D341Med (cell line): ENCODE data around the gene AGAP1.

Source experiments
- DNase-seq: peaks from one replicate; pipeline ENCODE4 v3.0.0; 2012; ENCODE audit warnings: low spot score

Gene AGAP1

DNA sequence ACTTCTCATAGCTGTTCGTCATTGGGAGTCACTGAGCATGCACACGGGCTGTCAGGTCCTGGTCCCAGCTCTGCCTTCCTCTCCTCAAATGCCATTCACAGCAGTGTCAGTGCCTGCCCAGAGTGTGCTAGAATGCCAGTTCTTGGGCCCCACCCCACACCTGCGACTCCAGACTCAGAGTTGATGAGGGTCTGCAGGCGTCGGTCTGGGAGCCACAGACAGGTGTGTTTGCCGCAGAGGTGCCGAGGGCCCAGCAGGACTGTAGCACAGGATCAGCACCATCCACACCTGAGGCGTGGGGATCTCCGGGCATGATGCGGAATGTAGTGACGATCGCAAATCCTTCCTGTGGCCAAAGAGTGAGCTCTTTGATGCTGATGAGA is 56.5 kb downstream of the AGAP1 start:
- DNase-seq, result no peak

DNA sequence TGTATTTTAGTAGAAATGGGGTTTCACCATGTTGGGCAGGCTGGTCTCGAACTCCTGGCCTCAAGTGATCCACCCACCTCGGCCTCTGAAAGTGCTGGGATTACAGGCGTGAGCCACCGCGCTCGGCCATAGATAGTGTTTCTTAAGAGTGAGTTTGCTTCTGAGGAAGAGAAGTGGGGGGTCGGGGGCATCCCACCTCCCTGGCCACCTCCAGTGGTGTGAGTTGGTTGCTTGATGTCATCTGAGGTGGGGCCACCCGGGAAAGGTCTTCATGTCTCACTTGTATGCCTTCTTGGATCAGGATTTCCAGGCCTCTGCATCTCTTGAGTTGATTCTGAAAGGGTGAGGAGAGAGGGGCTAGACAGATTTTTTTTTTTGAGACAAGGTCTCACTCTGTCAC is 57.1 kb downstream of the AGAP1 start:
- no peak for DNase-seq

DNA sequence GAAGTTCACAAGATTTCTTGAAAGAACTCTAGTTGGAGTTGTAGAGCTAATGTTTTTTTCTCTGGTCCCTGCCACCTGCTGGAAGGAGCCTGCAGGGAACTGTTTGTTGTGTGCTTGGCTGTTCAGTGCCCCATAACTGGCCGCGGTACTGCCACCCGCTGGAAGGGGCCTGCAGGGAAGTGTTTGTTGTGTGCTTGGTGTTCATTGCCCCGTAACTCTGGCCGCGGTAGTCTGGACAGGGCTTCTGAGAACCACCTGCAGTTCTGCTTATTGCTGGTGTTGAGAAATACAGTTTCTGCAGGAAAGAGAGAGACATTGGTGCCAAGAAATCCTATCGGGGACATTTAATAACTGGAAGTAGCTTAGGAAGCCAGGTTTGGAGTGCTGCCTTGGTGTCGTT is 58.1 kb downstream of the AGAP1 start:
- DNase-seq, result peak; percentile 85

DNA sequence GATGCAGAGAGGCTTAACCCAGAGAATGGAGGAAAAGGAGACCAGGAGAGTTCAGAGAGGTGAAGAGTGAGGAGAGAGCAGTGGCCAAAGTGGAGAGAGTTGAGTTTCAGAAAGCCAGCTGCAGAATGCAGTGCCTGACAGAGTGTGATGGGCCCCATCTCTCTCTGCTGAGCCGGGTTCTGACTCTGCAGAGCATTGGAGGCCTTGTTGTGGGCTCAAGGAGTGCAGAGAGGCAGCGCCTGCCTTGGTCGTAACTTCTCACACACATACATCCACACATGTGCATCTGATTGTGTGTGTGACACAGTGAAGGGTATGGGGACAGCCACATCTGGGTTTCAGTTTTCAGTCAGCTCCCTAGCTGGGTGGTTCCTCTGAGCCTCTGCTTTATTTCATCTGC is 58.8 kb downstream of the AGAP1 start:
- DNase-seq, result no peak

DNA sequence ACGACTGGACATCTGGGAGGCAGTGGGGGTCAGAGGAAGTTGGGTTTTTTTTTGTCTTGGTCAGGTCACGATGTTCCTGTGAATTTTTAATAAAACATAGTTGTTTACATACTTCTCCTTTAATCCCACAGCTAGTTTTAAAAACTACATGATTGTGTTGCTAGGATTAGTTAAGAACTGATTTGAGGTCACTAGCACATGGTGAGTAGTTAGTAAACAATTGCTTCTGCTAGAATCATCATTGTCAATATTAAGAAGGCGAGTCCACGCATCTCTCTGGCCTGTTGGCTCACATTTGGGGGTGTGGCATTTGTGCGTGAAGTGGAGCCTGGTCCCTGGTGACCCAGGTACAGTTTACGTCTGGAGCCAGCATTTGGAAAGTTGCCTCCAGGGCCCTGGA is 59.4 kb downstream of the AGAP1 start:
- no peak for DNase-seq

DNA sequence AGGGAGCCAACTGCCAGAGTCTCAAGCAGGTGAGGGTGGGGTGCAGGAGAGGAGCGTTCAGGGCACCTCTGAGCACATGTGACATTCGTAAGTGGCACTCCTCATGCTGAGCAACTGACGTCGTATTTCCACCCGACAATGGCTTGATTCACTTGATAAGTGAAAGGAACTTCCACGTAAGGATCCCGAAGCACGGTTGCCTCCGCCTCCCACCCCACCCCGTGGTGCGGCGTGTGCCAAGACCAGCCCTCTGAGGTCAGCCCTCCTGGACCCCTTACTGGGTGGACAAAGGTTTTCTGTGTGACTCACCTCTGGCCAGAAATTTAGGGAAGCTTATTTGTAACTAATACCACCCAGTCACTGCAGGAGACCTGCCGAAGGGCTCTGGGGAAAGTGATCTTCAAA is 59.9 kb downstream of the AGAP1 start:
- no peak for DNase-seq

DNA sequence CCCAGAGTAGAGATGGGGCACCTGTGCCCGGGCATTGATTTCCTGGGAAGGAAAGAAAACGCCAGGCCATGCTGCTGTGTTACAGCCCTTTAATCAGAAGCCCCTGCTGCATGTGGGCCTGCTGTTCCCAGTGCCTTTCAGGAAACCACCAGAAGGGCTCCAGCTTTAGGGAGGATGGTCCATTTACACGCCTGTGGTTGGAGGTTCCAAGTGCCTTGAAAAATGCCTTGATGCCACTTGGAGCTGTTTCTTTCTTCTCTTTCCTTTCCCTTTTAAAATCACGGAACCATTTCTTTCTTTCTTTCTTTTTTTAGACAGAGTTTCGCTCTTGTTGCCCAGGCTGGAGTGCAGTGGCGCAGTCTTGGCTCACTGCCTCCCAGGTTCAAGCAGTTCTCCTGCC is 60.5 kb downstream of the AGAP1 start:
- DNase-seq, result no peak

DNA sequence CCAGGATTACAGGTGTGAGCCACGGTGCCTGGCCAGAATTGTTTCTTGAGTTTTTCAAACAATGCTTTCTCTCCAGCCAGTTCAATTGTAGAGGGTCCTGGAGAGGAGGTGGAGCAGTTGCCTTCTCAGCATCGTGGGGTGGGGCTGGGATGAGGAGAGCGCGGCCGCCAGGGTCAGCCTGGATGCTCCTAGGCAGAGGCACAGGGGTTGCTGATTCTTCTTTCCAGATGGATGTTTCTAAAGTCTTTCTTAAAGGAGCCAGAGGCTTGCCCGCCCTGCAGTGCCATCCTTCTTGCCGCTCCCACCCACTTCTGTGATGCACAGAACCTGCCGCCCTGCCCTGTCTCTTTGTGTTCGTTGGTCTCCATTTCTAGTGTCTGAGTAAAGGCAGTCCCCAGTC is 61.1 kb downstream of the AGAP1 start:
- no peak for DNase-seq

DNA sequence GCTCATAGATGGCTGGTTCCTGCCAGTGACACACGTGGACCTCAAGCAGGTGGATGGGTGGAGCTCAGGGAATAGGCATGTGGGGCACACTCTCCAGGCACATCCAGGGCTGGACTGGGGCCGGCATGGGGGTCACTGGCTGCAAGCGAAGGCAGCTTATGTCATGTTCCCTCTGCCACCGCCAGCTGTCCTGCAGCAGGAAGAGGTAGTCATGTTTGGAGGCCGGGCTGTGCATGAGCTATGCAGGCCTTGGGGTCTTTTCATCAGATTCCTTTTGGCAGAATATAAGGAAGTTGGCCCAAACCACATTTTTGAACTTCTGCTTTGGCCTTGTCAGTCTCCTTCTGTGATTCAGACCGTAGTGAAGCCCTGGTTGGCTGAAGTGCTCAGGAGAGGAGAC is 61.5 kb downstream of the AGAP1 start:
- DNase-seq, result no peak

DNA sequence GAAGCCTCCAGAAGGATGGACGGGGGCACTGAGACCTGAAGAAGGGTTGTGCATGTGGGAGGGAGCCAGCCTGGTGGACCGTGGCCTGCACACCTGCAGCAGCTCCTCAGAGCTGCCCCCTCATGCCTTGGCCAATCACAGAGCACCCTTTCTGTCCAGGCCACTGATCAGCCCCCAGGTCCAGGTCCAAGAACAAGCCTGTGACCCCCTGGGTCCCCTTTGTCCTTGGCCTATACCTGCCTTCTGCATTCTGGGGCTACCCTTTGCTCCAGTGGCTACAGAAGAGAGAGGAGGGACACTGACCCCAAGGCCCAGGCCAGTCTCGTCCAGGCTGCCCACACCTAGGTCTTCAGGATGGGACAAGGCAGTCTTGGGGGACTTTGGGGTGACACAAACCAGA is 62.2 kb downstream of the AGAP1 start:
- DNase-seq, result no peak

DNA sequence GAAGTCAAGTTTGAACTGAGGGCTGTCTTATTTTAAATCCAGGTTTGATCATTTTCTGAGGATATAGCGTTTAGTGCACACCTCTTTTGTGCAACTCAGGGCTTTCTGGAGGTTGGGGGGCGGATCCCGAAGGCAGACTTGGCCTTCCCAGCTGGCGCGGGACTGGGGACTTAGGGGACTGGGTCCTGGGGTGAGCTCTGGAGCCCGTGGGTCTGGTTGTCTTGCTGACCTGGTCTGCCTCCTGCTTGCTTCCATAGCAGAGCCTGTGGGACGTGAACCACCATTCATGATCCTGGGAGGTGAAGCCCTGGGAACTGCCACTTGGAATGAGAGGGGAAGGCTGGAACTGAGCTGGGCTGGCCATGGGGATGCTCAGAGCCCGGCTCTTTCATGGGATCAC is 63.1 kb downstream of the AGAP1 start:
- no peak for DNase-seq

DNA sequence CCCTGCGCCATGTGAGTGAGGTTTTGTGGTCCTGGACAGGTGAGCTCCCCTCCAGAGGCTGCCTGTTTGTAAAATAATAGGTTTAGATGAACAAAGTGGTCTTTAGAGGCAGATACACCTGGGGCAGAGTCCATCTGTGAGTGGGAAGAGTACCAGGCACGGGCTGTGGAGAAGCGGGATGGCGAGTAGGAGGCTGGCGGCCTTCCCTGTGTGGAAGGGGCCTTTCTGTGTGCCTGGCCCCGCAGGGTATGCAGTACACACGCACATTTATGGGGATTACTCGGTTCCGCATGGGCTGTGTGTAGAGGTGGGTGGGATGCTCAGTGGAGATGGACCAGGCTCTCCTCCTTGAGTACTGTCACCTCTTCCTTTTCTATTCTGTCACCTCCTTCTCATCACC is 64.1 kb downstream of the AGAP1 start:
- no peak for DNase-seq

DNA sequence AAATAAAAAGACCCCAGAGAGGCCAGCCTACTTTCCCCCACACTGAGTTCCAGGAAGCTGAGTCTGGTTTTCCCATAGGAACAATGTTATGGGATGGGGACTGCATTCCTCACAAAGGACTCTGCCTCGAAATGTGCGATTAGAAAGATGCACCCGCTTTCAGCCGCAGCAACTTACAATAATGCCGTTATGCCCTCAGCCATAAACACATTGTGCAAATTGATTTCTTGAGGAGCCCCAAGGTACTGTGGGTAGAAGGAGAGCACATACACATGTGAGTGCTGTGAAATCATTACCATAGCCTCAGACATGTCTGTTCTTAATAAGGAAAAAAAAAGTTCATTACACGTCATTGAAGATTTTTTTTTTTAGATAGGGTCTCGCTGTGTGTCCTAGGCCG is 64.7 kb downstream of the AGAP1 start:
- no peak for DNase-seq

DNA sequence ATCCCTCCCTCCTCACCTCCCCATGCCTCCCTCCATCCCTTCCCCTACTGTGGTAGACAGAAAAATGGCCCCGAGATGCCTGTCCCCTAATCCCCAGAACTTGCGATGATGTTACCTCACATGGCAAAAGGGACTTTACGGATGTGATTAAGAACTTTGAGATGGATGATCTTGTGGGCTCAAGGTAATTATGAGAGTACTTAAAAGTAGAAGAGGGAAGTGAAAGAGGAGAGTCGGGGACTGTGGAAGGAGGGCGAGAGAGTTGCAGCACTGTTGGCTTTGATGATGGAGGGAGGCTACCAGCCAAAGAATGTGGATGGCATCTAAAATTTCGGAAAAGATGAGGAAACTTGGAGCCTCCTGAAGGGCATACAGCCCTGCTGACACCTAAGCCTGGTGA is 66.5 kb downstream of the AGAP1 start:
- DNase-seq, result no peak

DNA sequence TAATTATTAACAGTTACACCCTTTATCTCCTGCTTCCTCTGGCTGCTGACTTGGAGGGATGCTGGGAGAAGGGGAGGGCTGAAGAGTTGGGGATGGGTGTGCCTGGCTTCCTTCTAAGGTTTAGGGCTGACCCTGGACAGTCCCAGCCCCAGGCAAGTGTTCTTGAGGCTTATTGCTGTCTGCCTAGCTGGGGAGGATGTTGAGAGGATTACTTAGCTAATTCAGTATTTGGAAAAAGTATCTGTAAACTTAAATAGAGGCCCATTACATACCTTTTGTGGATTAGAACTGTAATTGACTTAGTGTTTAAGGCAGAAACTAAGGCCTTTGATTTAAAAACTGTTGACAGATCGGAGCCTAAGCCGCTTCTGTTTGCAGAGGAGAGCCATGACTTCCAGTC is 67.6 kb downstream of the AGAP1 start:
- DNase-seq, result peak; percentile 44

DNA sequence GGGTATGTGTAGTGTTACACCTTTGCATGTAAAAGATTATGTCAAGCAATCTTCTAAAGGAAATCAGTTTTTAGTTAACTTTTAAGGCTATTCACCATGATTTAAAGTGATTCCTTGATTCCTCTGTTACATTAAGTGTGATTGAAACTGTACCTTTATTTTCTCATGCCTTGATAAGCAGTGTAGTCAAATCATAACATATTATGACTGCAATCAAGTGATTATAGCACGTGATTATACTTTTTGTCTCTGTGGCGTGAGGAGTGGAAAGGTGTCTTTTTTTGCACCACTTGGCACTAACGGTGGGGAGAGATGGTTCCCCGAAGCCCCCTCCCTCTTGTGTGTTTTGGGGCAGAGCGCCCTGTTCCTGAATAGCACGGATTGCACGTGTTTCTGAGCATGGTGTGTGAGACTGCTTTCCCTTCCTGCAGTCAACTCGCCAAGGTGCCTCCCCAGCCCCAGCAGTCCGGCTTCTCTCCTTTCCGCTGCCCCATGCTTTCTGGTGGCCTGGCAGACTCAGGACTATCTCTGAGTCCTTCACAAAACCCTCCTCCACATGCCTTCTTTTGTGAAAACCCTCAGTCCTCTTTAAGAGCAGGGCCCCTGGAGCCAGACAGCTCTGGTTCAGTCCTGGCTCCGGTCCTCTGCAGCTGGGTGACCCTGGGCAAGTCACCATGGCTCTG is 68.4 kb downstream of the AGAP1 start:
- no peak for DNase-seq

DNA sequence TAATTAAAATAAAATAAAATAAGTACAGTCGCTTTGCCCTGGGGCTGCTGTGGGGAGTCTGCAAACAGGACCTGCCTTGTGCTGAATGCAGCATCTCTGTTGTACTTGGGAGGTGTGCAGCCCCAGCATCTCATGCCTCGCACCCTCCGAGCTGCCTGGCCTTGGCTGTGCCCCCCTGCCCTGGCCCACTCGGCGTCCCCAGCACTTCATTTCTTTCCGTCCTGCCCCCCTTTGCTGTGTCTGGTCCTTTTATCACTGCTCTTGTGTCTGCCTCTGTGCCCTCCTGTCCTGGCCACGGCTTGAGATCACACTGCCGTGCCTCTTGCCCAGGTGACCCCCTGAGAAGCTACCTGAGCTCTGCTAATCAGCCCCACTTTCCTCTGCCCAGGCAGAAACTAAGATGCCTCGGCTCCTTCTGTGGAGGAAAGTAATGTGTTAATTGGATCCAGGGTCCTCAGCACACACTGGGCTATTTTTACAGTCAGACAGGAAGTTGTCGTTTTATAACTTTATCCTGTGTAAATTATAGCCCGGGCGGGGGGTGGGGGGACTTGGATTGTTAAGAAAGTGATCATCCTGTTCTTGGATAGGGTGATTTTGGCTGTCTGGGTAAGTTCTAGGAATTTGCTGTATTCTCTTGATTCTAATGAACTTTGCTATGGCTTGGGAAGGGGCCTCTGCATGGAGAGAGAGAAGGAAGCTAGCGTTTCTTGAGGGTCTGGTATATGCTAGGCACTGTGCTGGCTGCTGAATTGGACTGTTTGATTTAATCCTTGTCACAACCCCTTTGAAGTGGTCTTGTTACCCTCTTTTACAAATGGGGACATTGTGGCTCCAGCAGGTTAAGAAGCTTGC is 69.4 kb downstream of the AGAP1 start:
- no peak for DNase-seq

DNA sequence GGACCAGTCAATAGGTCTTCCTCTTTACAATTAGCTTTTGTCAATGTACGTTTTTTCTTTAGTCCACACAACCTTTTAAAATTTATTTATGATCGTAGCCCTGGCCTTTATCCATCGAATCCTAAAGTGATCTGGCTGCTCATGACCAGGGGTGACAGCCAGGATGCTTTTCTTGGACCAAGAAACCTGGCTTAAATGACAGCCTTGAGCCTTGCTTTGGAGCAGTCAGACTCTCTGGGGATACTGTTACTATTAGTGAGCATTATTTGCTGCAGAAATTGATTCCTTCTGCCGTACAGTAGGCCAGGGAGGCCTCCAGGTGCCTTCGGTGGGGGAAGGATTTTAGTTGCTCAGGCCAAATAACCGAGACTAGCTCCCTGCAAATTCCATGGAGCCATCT is 70.2 kb downstream of the AGAP1 start:
- no peak for DNase-seq

DNA sequence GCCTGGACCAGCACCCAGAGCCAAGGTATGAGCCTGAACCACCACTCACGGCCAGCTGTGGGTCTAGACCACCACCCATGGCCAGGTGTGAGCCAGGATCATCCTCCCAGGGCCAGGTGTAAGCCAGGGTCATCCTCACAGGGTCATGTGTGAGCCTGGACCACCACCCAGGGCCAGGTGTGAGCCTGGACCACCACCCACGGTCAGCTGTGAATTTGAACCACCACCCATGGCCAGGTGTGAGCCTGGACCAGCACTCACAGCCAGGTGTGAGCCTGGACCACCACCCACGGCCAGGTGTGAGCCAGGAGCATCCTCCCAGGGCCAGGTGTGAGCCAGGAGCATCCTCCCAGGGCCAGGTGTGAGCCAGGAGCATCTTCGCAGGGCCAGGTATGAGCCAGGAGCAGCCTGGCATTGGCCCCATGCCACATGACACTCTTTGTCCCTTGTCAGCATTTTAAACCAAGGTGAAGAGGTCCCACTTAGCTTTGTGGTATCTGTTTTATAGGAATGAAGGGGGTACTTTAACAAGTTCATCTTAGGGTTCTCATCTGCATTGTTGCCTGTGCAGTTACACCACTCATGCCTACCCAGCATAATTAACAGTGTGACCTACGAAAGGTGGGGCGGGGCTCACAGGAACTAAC is 71.2 kb downstream of the AGAP1 start:
- no peak for DNase-seq

DNA sequence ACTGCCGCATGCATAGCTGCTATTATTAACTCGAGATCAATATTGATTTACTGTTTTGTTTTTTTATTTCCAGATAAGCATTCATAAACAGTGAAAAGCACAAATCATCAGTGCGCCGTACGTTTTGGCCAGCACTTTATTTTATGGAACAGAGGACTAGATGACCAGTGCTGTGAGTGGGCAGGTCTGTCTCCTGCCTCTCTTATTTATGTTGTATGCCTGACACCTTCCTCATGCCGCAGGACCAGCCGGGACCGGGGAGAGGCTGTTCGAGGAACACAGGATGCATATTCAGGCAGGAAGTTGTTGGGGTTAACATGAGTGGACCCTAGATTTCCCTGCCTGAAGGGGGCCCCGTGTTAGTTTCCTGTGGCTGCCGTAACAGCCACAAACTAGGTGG is 72.6 kb downstream of the AGAP1 start:
- no peak for DNase-seq

DNA sequence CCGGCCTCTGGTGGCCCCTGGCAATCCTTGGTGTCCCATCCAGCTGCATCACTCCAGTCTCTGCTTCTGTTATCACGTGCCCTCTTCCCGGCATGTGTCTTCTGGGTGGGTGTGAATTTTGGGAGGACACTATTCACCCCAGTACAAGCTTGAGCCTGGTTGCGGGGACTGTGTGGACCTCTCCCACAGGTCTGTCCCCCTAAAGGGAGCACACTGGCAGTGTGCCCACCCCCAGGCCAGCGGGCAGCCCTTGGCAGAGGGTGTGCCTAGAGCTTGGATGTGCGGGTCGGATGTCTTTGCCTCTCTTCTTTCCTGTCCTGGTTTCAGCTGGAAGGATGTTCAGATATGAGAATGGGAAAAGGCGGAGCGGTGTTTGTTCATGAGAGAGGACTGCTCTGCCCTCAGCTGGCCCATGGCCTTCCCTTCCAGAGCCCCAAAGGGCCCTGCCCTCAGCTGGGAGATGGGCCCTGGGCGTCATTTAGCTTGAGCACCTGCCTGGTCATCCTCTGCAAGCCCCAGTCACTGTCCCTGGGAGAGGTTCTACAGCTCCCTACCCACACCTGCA is 73.2 kb downstream of the AGAP1 start:
- no peak for DNase-seq

DNA sequence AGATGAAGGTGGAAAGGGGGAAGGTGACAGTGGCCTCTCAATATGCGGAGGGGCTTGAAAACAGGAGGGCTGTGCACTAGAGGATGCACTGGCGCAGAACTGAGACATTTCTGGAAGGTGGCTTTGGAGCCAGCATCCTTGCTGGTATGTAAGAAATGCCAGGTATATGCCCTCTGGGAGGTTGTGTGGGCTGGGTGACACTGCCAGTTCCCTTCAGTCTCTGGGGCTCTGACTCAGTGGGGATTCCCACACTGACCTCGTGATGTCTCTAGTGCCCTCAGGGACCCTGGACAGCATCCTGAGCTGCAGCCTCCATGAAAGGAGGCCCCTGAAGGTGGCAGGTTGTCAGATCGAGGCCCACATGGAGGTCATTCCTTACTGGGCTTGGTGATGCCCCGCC is 74.0 kb downstream of the AGAP1 start:
- DNase-seq, result no peak

DNA sequence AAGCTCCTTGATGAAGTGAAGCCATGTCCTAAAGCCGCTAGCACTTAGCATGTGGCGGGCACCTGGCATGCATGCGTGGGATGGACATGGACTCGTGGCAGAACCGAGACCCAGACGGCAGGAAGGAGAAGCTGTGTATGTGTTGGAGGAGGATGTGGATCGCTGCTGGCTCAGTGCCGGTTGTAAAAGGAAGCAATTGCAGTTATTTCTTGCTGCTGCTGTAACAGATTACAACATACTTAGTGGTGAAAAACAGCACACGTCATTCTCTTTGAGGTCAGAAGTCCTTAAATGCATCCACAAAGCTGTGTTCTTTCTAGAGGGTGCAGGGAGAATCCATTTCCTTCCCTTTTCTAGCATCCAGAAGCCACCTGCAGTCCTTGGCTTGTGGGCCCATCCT is 74.6 kb downstream of the AGAP1 start:
- no peak for DNase-seq
